HepG2 (cell line): Measurements from ENCODE around the gene NR2F1. TPM values are rescaled to one million over a fixed set of nuclear protein-coding genes. Genes with fewer than 3 reads are reported as not detected.

Experiments
- BRCA1 ChIP-seq: sonication (generic); formaldehyde crosslinking; IDR thresholded peaks from 2 replicates; pipeline ENCODE4 v1.4.0; 2020; ENCODE audit warnings: missing genetic modification reagents
- DPF2 ChIP-seq: sonication (generic); formaldehyde crosslinking; IDR thresholded peaks from 2 replicates; pipeline ENCODE4 v1.4.0; 2020; ENCODE audit warnings: mild to moderate bottlenecking, low read depth, missing genetic modification reagents, borderline replicate concordance
- ESRRA ChIP-seq: sonication (generic); formaldehyde crosslinking; IDR thresholded peaks from 2 replicates; pipeline ENCODE4 v1.5.1; 2020; ENCODE audit warnings: mild to moderate bottlenecking, low read depth, missing genetic modification reagents
- HCFC1 ChIP-seq: fragments of 150-350 bp; IDR thresholded peaks from 2 replicates; pipeline ENCODE4 v1.6.1; 2014; ENCODE audit warnings: low read depth, low read length
- KDM6A ChIP-seq: IDR thresholded peaks from 2 replicates; pipeline ENCODE4 v1.6.1; 2016; ENCODE audit warnings: low read depth
- KLF6 ChIP-seq: IDR thresholded peaks from 2 replicates; pipeline ENCODE4 v1.8.0; 2016; ENCODE audit warnings: missing biosample characterization, missing genetic modification reagents
- MAFK ChIP-seq, 2 experiments: IDR thresholded peaks in 1 of 2; conservative IDR thresholded peaks in 1 of 2; 2 replicates each; pipeline ENCODE4 v1.6.1; 2011; ENCODE audit warnings: improper control_type of control experiment in 2 of 2, low read length in 2 of 2
- SP140L ChIP-seq: sonication (generic); formaldehyde crosslinking; IDR thresholded peaks from 2 replicates; pipeline ENCODE4 v1.4.0; 2020; ENCODE audit warnings: missing genetic modification reagents, borderline replicate concordance
- THYN1 ChIP-seq: sonication (generic); formaldehyde crosslinking; IDR thresholded peaks from 2 replicates; pipeline ENCODE4 v1.8.1; 2023; ENCODE audit warnings: low read depth, mild to moderate bottlenecking, moderate library complexity, missing genetic modification reagents, borderline replicate concordance
- YEATS4 ChIP-seq: sonication (generic); formaldehyde crosslinking; IDR thresholded peaks from 2 replicates; pipeline ENCODE4 v1.4.0; 2020; ENCODE audit warnings: missing genetic modification reagents, borderline replicate concordance
- ZNF143 ChIP-seq: sonication (generic); formaldehyde crosslinking; IDR thresholded peaks from 2 replicates; pipeline ENCODE4 v1.4.0; 2020; ENCODE audit warnings: missing genetic modification reagents
- ZNF296 ChIP-seq: sonication (generic); formaldehyde crosslinking; conservative IDR thresholded peaks from 2 replicates; pipeline ENCODE4 v1.5.0; 2020; ENCODE audit warnings: mild to moderate bottlenecking, missing genetic modification reagents
- ZNF782 ChIP-seq: sonication (generic); formaldehyde crosslinking; IDR thresholded peaks from 2 replicates; pipeline ENCODE4 v1.4.0; 2020; ENCODE audit warnings: missing genetic modification reagents, mild to moderate bottlenecking, borderline replicate concordance
- polyA plus RNA-seq, 8 experiments: library from polyadenylated mRNA; depleted of rRNA in 3 of 8; stranded (reverse) in 7 of 8; unstranded in 1 of 8; fragments of >200 nt; fragmentation: Illumina TruSeq in 4 of 8; extraction: Trizol in 4 of 8; gene quantifications; 2 replicates each; pipeline versions ENCODE4 v1.2.1 to v1.2.3, GENCODE V29; 2011 to 2016; ENCODE audit warnings: low read depth in 4 of 8, missing spikeins in 1 of 8, mixed read lengths in 1 of 8; ENCODE audit not compliant: insufficient read depth in 1 of 8
- total RNA-seq, 5 experiments: library from RNA; depleted of rRNA; stranded (reverse); fragments of >200 nt; fragmentation: Illumina TruSeq; extraction: Trizol; gene quantifications; 2 replicates each; pipeline ENCODE4 v1.2.3, GENCODE V29; 2016; ENCODE audit warnings: low read depth in 1 of 5
- TF ChIP-seq, protein P1 (sequence below): sonication (generic); formaldehyde crosslinking; IDR thresholded peaks from 2 replicates; pipeline ENCODE4 v1.4.0; 2020; ENCODE audit warnings: mild to moderate bottlenecking, missing genetic modification reagents, borderline replicate concordance
- TF ChIP-seq, protein P2 (sequence below): sonication (generic); formaldehyde crosslinking; IDR thresholded peaks from 2 replicates; pipeline ENCODE4 v1.8.0; 2022; ENCODE audit warnings: missing genetic modification reagents, mild to moderate bottlenecking, inconsistent platforms, borderline replicate concordance
- TF ChIP-seq, protein P3 (sequence below): sonication (generic); formaldehyde crosslinking; IDR thresholded peaks from 2 replicates; pipeline ENCODE4 v1.4.0; 2020; ENCODE audit warnings: missing genetic modification reagents
- TF ChIP-seq, protein P4 (sequence below): sonication (generic); formaldehyde crosslinking; IDR thresholded peaks from 2 replicates; pipeline ENCODE4; 2020; ENCODE audit warnings: missing genetic modification reagents, mild to moderate bottlenecking, borderline replicate concordance

Gene NR2F1
- total and polyA plus RNA-seq, 2 of the 13 experiments (the other 11 are each of a cell fraction or from before 2014, with no cell fraction given) = 17.1 to 59.7 TPM

DNA sequence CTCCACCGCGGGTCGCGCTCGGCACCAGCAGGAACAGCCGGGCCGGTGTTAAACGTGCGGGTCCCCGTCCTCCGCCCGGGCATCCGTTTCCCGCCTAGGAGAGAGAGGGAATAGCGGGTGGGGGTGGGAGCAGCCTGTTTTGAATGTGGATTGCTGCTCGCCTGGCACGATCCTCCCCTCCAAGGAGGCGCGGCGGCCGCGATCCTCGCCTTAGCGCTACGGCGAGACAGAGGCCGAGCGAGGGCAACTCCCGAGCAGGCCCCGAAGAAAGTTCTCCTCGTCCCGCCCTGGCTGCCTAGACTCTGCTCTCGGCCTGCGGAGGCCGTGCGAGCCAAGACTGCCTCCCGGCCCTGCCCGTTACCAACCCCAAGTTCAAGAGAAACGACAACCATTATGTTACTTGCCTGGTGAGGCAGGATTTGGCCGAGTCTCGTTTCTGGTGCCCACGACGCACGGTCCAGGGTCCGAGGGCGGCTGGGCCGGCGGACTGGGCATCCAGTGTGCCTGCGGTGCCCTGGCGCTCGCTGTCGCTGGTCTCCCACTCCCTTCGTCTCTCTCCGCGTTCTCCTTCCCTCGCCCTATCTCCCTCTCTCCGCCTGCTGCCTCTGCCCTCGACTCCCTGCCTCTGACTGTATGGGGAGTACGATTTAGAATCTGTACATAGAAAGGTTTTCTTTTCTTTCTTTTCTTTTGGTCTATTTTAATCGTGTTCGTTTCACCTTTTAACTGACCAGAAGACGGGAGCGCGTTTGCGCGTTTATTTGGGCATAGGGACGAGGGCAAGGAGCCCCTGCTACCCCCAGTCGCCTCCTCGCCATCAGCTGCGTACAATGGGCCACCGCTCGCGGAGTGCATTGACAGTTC is 2.7 kb upstream of the NR2F1 start (continued):
- no peak for TF ChIP-seq DPF2
- TF ChIP-seq, protein P1, sequence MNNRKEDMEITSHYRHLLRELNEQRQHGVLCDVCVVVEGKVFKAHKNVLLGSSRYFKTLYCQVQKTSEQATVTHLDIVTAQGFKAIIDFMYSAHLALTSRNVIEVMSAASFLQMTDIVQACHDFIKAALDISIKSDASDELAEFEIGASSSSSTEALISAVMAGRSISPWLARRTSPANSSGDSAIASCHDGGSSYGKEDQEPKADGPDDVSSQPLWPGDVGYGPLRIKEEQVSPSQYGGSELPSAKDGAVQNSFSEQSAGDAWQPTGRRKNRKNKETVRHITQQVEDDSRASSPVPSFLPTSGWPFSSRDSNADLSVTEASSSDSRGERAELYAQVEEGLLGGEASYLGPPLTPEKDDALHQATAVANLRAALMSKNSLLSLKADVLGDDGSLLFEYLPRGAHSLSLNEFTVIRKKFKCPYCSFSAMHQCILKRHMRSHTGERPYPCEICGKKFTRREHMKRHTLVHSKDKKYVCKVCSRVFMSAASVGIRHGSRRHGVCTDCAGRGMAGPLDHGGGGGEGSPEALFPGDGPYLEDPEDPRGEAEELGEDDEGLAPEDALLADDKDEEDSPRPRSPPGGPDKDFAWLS (CRISPR knock-in tag) = no peak
- TF ChIP-seq, protein P2, sequence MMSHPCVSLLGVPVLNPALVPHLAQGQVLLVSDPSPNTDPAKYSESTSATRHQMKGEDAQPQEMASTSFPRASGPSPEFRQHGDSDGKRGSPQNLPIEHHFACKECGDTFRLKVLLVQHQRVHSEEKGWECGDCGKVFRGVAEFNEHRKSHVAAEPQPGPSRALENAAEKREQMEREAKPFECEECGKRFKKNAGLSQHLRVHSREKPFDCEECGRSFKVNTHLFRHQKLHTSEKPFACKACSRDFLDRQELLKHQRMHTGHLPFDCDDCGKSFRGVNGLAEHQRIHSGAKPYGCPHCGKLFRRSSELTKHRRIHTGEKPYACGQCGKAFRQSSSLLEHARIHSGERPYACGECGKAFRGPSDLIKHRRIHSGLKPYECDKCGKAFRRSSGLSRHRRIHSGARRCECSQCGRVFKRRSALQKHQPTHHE (CRISPR knock-in tag) = no peak
- no peak for TF ChIP-seq ZNF296 (CRISPR knock-in tag)
- TF ChIP-seq ZNF143 (CRISPR knock-in tag) = no peak
- TF ChIP-seq THYN1 = 0 out of 2 replicates have a peak, but pooled peaks have one; percentile 66
- TF ChIP-seq HCFC1 = no peak
- 0 out of 2 replicates have a peak, but pooled peaks have one; percentile 2 for TF ChIP-seq BRCA1 (CRISPR knock-in tag)
- TF ChIP-seq ZNF782 = 0 out of 2 replicates have a peak, but pooled peaks have one; percentile 28
- TF ChIP-seq, protein P3, sequence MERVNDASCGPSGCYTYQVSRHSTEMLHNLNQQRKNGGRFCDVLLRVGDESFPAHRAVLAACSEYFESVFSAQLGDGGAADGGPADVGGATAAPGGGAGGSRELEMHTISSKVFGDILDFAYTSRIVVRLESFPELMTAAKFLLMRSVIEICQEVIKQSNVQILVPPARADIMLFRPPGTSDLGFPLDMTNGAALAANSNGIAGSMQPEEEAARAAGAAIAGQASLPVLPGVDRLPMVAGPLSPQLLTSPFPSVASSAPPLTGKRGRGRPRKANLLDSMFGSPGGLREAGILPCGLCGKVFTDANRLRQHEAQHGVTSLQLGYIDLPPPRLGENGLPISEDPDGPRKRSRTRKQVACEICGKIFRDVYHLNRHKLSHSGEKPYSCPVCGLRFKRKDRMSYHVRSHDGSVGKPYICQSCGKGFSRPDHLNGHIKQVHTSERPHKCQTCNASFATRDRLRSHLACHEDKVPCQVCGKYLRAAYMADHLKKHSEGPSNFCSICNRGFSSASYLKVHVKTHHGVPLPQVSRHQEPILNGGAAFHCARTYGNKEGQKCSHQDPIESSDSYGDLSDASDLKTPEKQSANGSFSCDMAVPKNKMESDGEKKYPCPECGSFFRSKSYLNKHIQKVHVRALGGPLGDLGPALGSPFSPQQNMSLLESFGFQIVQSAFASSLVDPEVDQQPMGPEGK (CRISPR knock-in tag) = no peak; the same call in 1 of the 2 replicates
- TF ChIP-seq, protein P4, sequence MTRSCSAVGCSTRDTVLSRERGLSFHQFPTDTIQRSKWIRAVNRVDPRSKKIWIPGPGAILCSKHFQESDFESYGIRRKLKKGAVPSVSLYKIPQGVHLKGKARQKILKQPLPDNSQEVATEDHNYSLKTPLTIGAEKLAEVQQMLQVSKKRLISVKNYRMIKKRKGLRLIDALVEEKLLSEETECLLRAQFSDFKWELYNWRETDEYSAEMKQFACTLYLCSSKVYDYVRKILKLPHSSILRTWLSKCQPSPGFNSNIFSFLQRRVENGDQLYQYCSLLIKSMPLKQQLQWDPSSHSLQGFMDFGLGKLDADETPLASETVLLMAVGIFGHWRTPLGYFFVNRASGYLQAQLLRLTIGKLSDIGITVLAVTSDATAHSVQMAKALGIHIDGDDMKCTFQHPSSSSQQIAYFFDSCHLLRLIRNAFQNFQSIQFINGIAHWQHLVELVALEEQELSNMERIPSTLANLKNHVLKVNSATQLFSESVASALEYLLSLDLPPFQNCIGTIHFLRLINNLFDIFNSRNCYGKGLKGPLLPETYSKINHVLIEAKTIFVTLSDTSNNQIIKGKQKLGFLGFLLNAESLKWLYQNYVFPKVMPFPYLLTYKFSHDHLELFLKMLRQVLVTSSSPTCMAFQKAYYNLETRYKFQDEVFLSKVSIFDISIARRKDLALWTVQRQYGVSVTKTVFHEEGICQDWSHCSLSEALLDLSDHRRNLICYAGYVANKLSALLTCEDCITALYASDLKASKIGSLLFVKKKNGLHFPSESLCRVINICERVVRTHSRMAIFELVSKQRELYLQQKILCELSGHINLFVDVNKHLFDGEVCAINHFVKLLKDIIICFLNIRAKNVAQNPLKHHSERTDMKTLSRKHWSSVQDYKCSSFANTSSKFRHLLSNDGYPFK (CRISPR knock-in tag) = peak; percentile 27; the same call in 1 of the 2 replicates
- no peak for TF ChIP-seq KDM6A
- no peak for TF ChIP-seq YEATS4 (CRISPR knock-in tag)
- no peak for TF ChIP-seq ESRRA (CRISPR knock-in tag)
- TF ChIP-seq SP140L (CRISPR knock-in tag) = 0 out of 2 replicates have a peak, but pooled peaks have one; percentile 2
- TF ChIP-seq MAFK (conservative IDR thresholded peaks at IDR 0.05 in 1 of 2, IDR thresholded peaks at IDR 0.05 in 1 of 2; ENCODE audit: low read length in 2 of 2) = no peak
- TF ChIP-seq KLF6 (CRISPR knock-in tag) = no peak
